ENCODE measurements around the gene USP53. TPM values are rescaled to one million over a fixed set of nuclear protein-coding genes. Genes with fewer than 3 reads are reported as not detected.

USP53 gene
- total and polyA plus RNA-seq, 12 donors, result 12.5 to 64.6 (median 41.8) TPM

DNA sequence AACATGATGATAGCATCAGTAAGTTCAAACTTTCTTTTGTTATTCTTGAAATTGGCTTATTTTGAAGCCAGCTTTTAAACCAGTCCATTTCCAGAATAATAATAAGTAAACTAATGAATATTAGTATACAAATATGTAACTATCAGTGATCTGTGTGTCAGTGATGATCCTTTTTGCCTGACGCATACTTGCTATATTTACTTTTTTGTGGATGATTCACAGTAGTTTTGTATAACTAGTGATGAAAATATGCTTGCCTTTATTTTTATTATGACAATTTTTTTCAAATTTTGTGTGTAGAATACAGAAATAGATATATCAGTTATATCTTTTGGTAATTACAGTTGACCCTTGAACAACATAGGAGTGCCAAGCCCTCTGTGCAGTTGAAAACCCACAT, 49.5 kb downstream of the USP53 start:
- no peak for ATAC-seq
- no peaks in the 10 kb centered on the region for H3K27me3 ChIP-seq
- DNase-seq, result no peak
- intact Hi-C loops (cut with DNase I), result no loop called here
- H3K36me3 ChIP-seq, result peaks cover 0 to 96% (median 23%) of the 10 kb centered on the region in 9 donors
- WGBS, 2 donors, result 98 to 99% methylated on average over 1 of the region's 1 CpG
- no peaks in the 10 kb centered on the region for H3K9me3 ChIP-seq
- H3K27ac ChIP-seq, result no peak overlapping the region
- no peaks in the 10 kb centered on the region for H3K4me1 ChIP-seq
- TF ChIP-seq, protein P1, sequence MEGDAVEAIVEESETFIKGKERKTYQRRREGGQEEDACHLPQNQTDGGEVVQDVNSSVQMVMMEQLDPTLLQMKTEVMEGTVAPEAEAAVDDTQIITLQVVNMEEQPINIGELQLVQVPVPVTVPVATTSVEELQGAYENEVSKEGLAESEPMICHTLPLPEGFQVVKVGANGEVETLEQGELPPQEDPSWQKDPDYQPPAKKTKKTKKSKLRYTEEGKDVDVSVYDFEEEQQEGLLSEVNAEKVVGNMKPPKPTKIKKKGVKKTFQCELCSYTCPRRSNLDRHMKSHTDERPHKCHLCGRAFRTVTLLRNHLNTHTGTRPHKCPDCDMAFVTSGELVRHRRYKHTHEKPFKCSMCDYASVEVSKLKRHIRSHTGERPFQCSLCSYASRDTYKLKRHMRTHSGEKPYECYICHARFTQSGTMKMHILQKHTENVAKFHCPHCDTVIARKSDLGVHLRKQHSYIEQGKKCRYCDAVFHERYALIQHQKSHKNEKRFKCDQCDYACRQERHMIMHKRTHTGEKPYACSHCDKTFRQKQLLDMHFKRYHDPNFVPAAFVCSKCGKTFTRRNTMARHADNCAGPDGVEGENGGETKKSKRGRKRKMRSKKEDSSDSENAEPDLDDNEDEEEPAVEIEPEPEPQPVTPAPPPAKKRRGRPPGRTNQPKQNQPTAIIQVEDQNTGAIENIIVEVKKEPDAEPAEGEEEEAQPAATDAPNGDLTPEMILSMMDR (IDR thresholded peaks at IDR 0.05), result no peak
- no peak overlapping the region for H3K4me3 ChIP-seq

DNA sequence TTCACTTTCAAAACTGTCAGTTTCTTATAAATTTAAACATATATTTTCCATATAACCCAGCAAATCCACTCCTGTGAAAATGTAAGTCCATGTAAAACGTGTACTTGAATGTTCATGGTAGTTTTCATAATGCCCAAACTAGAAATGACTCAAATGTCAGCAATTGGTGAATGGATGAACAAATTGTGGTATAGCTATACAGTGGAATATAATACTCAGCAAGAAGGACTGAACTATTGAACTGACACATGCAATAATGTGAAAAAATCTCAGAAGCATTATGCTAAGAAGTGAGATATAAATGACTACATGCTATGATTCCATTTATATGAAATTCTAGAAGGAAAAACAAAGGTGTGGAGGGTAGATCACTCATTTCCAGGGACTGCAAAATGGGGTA, 52.2 kb downstream of the USP53 start:
- H3K36me3 ChIP-seq, result peaks cover 0 to 96% (median 13%) of the 10 kb centered on the region in 9 donors
- ATAC-seq, result no peak
- intact Hi-C loops (cut with DNase I), result no loop called here
- H3K9me3 ChIP-seq, result no peaks in the 10 kb centered on the region
- H3K4me3 ChIP-seq, result no peak overlapping the region
- no peaks in the 10 kb centered on the region for H3K4me1 ChIP-seq
- WGBS, 2 donors, result 86 to 89% methylated on average over 1 of the region's 1 CpG
- H3K27me3 ChIP-seq, result no peaks in the 10 kb centered on the region
- TF ChIP-seq, protein P1 (IDR thresholded peaks at IDR 0.05), result no peak
- no peak overlapping the region for H3K27ac ChIP-seq
- no peak for DNase-seq

DNA sequence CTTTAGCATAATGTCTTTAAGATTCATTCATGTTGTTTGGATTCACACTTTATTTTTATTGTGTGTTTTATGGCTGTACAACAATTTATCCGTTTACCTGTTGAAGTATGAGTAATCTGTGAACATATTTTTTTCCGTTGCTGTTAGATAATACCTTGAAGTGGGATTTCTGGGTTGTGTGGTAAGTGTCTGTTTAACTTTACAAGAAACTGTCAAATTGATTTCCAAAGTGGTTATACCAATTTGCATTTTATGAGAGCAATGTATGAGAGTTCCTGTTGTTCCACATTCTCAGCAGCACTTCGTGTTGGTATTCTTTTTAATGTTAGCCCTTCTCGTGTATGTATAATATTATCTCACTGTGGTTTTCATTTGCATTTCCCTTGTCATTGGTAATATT, 53.6 kb downstream of the USP53 start:
- H3K4me3 ChIP-seq, result no peak overlapping the region
- no peak overlapping the region for H3K27ac ChIP-seq
- TF ChIP-seq, protein P1 (IDR thresholded peaks at IDR 0.05), result no peak
- no peaks in the 10 kb centered on the region for H3K9me3 ChIP-seq
- DNase-seq, result no peak
- H3K4me1 ChIP-seq, result peaks cover 0 to 2% (median 0%) of the 10 kb centered on the region in 9 donors
- H3K36me3 ChIP-seq, result peaks cover 0 to 96% (median 15%) of the 10 kb centered on the region in 9 donors
- no peaks in the 10 kb centered on the region for H3K27me3 ChIP-seq
- WGBS, 2 donors, result 76 to 80% methylated on average over 4 of the region's 4 CpGs
- ATAC-seq, result no peak
- intact Hi-C loops (cut with DNase I), result no loop called here

DNA sequence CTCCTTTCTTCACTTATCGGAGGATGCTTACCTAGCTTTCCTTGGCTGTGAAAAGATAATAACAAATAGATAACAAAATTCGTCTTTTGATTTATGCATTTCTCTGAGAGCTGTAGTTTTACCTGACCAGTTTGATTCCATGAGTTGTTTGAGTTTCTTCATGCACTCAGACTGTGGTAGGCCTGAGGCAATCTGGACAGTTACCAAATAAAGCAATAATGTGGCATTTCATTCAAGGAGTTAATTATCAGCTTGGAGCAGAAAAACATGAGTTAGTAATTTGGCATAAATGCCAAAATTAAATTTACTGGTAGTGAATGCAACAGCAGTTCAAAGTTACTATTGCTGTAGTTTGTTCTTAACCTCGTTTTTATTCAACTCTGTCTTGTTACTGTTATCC, 56.0 kb downstream of the USP53 start:
- no peak overlapping the region for H3K4me3 ChIP-seq
- H3K36me3 ChIP-seq, result peaks cover 0 to 97% (median 18%) of the 10 kb centered on the region in 9 donors
- no peaks in the 10 kb centered on the region for H3K27me3 ChIP-seq
- intact Hi-C loops (cut with DNase I), result no loop called here
- TF ChIP-seq, protein P1 (IDR thresholded peaks at IDR 0.05), result no peak
- H3K9me3 ChIP-seq, result no peaks in the 10 kb centered on the region
- H3K27ac ChIP-seq, result no peak overlapping the region
- WGBS, 2 donors, result 89 to 93% methylated on average over 3 of the region's 3 CpGs
- peaks cover 0 to 12% (median 6%) of the 10 kb centered on the region in 9 donors for H3K4me1 ChIP-seq
- DNase-seq (no peak), ATAC-seq (no peak)
